D341Med (cell line): ENCODE results near the gene HS3ST5.
"Not testable (repeated sequence)": the region's sequence is repeated elsewhere in the genome, so short reads cannot be mapped to it uniquely, and the experiment has no call there.

ENCODE experiments used
- DNase-seq: peaks from one replicate; pipeline ENCODE4 v3.0.0; 2012; ENCODE audit warnings: low spot score

The HS3ST5 gene

GRCh38 chr6:114334237-114334636, 8.6 kb downstream of the HS3ST5 start:
- DNase-seq = no peak

- no peak for DNase-seq
Measured at GRCh38 chr6:114327074-114327473, 15.7 kb downstream of the HS3ST5 start.

- DNase-seq = no peak
Measured at GRCh38 chr6:114323784-114324183, 19.0 kb downstream of the HS3ST5 start.

GRCh38 chr6:114319749-114320148, 23.1 kb downstream of the HS3ST5 start:
- no peak for DNase-seq

GRCh38 chr6:114315831-114316595, 26.8 kb downstream of the HS3ST5 start:
- no peak for DNase-seq

- not testable (repeated sequence) for DNase-seq
Measured at GRCh38 chr6:114313816-114314215, 29.0 kb downstream of the HS3ST5 start.

- no peak for DNase-seq
Measured at GRCh38 chr6:114312931-114313330, 29.9 kb downstream of the HS3ST5 start.

GRCh38 chr6:114310053-114310452, 32.8 kb downstream of the HS3ST5 start:
- no peak for DNase-seq

GRCh38 chr6:114304304-114304887, 38.4 kb downstream of the HS3ST5 start:
- no peak for DNase-seq

GRCh38 chr6:114301596-114302219, 41.1 kb downstream of the HS3ST5 start:
- no peak for DNase-seq

- no peak for DNase-seq
Measured at GRCh38 chr6:114297135-114297534, 45.7 kb downstream of the HS3ST5 start.

- no peak for DNase-seq
Measured at GRCh38 chr6:114292431-114292830, 50.4 kb downstream of the HS3ST5 start.

- no peak for DNase-seq
Measured at GRCh38 chr6:114291428-114291827, 51.4 kb downstream of the HS3ST5 start.

- DNase-seq = no peak
Measured at GRCh38 chr6:114290864-114291263, 52.0 kb downstream of the HS3ST5 start.

GRCh38 chr6:114288701-114289495, 53.9 kb downstream of the HS3ST5 start:
- no peak for DNase-seq

- no peak for DNase-seq
Measured at GRCh38 chr6:114287461-114287860, 55.4 kb downstream of the HS3ST5 start.

GRCh38 chr6:114286211-114286610, 56.6 kb downstream of the HS3ST5 start:
- DNase-seq = no peak

GRCh38 chr6:114284281-114284680, 58.5 kb downstream of the HS3ST5 start:
- DNase-seq = no peak

- no peak for DNase-seq
Measured at GRCh38 chr6:114282292-114282691, 60.5 kb downstream of the HS3ST5 start.

GRCh38 chr6:114281496-114281895, 61.3 kb downstream of the HS3ST5 start:
- peak; percentile 60 for DNase-seq

- no peak for DNase-seq
Measured at GRCh38 chr6:114280239-114280982, 62.4 kb downstream of the HS3ST5 start.

- DNase-seq = no peak
Measured at GRCh38 chr6:114277220-114277619, 65.6 kb downstream of the HS3ST5 start.
